ENCODE data around the gene TEAD1. TPM values are rescaled to one million over a fixed set of nuclear protein-coding genes. Genes with fewer than 3 reads are reported as not detected.

The TEAD1 gene
- total RNA-seq, 1 experiment from 2014 or later: 58.0 TPM

DNA sequence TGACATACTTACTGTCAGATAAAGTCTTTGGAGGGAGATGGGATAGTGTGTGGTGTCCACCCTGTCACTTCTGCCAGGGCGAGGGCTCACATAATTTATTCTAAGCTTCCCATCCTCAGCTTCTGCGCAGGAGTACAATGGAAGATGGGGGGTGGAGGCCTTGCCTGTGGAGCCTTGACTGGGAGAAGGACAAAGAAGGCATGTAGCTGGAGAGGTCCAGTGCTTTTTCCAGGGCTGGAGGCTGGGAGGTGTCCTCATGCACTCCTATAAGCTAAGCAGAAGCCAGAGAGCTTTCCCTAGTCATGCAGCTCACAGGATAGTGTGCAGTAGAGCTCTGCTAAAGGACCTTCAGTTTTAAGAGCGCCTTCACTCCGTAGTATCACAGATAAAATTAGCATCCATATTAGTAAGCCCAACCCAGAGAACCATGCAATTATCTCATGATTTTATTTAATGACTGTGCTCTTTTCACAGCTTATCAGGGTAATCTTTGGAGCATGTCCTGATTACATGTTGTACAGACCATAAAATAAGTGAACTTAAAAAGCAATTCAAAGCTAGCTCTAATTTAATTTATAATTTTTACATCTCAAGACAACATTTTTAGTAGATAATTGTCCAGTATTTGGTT is 148.3 kb downstream of the TEAD1 start:
- Histone ChIP-seq H3K36me3 (replicated peaks; ENCODE audit: control insufficient read depth, insufficient read depth, low read length) (no peaks in the 10 kb centered on the region), H3K4me3 (ENCODE audit: insufficient read depth, low read depth, low read length) (no peak overlapping the region), H3K27me3 (ENCODE audit: control insufficient read depth, insufficient read depth, low read length) (no peaks in the 10 kb centered on the region)
- DNase-seq: no peak

DNA sequence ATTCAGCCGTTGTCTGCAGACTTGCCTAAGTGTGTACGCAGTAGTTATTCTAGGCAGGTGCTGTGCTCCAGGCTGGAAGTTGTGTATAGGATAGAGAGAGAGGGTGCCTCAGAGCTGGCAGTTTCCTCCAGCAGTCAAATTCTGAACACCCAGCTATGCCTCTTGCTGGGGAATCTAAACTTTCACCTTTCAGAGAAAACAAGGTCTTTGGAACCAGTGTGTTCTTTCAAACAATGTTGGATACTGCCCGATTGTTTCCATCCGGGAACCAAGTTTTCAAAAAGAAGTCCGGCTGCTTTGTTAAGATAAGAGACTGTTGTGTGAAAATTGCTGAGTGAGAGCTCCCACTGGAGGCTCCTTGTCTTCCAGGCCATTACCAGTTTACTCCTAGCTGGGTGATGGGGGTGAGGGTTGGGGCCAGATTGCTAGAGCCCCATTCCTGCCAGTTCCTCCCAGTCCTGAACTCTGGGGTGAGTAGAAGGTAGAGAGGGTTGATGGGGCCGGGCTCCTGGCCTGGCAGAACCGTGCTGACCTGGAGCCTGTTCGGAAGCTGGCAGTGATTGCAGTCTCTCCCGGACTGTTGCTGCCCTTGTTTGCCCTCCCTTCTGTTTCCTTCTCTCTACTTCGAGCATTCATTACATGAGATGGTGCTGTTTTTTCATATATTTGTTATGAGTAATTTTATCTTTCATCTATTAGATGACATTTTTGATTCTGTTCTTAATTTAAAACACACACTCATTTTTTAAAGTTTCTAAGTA is 150.2 kb downstream of the TEAD1 start:
- H3K27me3 ChIP-seq (ENCODE audit: control insufficient read depth, insufficient read depth, low read length): no peaks in the 10 kb centered on the region
- no peak overlapping the region for H3K4me3 ChIP-seq (ENCODE audit: insufficient read depth, low read depth, low read length)
- no peak for DNase-seq
- H3K36me3 ChIP-seq (replicated peaks; ENCODE audit: control insufficient read depth, insufficient read depth, low read length): no peaks in the 10 kb centered on the region

DNA sequence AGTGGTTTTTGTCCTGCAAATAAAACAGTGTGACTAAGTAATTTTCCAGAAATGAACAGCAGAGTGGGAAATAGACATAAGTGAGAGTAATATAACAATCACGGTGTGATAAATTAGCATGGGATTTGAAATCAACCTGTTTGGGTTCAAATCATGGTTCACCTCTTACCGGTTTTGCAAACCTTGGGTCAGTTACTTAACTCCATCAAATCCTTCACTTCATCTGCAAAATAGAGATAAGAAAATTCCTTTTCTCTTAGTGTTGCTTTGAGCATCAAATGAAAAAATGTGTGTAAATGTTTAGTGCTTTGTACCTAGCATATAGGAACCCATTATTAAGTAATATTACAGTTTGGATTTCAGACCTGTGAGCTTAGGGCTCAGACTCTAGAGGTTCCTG is 152.2 kb downstream of the TEAD1 start:
- Histone ChIP-seq H3K27me3 (ENCODE audit: control insufficient read depth, insufficient read depth, low read length) (no peaks in the 10 kb centered on the region), H3K36me3 (replicated peaks; ENCODE audit: control insufficient read depth, insufficient read depth, low read length) (no peaks in the 10 kb centered on the region), H3K4me3 (ENCODE audit: insufficient read depth, low read depth, low read length) (no peak overlapping the region)
- no peak for DNase-seq

DNA sequence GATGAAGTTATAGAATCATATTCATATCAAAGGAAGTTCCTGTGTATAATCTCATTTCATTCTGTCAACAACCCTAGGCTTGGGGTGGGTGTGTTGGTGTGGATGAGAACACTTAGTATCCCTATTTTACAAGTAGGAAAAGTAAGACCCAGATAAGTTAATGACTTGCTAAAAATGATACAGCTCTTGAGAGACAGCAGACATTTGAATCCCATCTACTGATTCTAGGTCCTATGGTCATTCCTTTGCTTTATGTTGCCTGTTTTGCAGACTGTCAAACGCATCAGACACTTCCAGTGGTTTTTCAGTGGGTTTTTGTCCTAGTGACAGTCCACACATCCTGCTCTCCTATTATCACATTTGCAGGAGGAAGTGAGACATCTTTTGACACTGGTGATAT is 153.1 kb downstream of the TEAD1 start:
- Histone ChIP-seq H3K4me3 (ENCODE audit: insufficient read depth, low read depth, low read length) (peak overlapping the region; percentile 25; the same call in 1 of the 2 replicates), H3K36me3 (replicated peaks; ENCODE audit: control insufficient read depth, insufficient read depth, low read length) (no peaks in the 10 kb centered on the region), H3K27me3 (ENCODE audit: control insufficient read depth, insufficient read depth, low read length) (no peaks in the 10 kb centered on the region)
- DNase-seq: no peak

DNA sequence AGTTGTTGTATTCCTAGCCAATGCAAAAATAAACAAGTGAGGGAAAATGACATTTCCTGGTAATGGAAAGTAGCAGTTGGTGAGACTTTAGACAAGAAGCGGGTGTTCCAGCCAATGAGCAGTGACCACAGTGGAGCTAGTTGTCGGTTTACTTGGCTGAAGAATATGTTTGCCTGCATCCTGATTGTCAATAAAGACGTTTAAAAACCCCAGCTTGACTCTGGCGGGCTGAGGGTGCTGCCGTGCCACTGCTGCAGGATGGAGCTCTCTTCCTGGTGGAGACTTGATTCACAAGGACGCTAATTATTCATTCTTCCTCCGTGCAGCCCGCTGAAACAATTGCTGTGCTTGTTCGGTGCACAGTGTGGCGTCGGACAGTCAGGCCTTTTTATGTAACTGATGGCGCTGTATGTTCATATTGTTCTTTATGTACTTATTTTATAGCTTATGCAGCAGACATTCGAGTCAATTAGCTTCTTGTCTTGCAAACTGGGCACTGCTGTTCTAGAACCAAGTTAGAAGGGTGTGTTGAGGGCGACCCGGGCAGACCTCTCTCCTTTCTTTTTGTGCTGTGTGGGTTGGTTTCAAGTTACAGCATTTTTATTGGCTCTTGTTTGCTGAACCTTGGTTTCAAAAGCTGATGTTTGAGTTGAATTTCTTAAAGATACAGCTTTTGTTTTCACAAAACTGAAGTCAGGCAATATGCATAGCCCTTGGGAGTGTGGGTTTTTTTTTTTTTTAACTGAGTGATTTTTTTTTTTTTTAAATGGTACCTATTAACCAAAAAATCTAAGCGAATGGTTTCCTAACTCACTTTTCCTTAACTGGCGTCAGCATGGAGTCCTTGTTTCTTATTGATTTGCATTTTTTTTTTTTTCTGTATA is 153.9 kb downstream of the TEAD1 start:
- DNase-seq: peak; percentile 60
- H3K27me3 ChIP-seq (ENCODE audit: control insufficient read depth, insufficient read depth, low read length): no peaks in the 10 kb centered on the region
- no peaks in the 10 kb centered on the region for H3K36me3 ChIP-seq (replicated peaks; ENCODE audit: control insufficient read depth, insufficient read depth, low read length)
- peak overlapping the region; percentile 25 for H3K4me3 ChIP-seq (ENCODE audit: insufficient read depth, low read depth, low read length)

DNA sequence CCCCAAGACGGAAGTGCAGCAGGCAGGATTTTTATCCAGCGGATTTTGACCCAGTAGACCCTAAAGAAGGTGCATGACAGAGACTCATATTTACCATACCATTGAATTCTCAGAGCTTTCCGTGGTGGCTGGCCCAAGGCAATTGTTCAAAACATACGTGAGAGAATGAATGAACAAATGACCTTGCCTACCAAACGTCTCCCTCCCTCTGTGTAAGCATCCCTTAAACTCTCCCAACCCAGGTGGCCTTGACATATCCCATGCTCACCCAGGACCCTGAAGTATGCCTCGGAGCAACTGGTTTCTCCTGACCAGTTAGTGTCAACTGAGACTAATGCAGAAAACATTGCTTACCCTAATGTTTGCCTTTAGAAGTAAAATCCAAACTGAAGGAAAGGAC is 154.9 kb downstream of the TEAD1 start:
- DNase-seq: no peak
- H3K4me3 ChIP-seq (ENCODE audit: insufficient read depth, low read depth, low read length): no peak overlapping the region
- H3K27me3 ChIP-seq (ENCODE audit: control insufficient read depth, insufficient read depth, low read length): no peaks in the 10 kb centered on the region
- H3K36me3 ChIP-seq (replicated peaks; ENCODE audit: control insufficient read depth, insufficient read depth, low read length): no peaks in the 10 kb centered on the region

DNA sequence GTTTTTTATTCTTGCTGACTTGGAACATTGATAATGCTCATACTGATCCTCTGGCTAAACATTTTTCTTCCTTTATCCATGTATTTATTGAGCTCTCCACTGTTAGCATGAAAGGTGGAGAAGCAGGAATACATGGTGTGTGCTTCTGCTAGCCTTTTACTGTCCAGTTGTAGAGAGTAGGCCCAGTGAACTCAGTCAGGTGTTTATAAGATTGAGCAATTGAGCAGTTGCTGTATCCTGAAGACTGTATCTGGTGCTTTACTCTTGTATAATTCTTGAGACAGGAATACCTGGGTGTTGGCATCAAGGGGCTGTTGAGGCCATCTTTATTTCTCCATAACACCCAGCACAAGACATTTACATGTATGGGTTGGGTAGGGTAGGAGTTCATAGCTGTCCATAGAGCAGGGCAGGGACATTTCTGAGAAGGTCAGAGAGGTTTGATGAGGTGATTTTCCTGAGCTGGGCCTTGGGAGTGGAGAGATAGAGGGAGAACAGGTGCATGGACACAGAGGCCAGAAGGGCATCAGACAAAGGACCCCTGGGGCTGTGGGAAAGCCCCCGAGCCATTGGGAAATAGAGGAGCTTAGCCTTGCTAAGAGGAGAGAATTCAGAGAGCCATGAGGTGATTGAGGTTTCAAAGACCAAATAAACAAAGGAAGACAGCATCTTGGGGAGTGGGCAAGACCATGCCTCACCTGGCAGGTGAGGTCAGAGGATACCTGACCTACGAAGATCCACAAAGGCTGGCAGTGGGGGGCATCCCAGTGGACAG is 155.5 kb downstream of the TEAD1 start:
- H3K27me3 ChIP-seq (ENCODE audit: control insufficient read depth, insufficient read depth, low read length): no peaks in the 10 kb centered on the region
- H3K4me3 ChIP-seq (ENCODE audit: insufficient read depth, low read depth, low read length): no peak overlapping the region
- no peak for DNase-seq
- H3K36me3 ChIP-seq (replicated peaks; ENCODE audit: control insufficient read depth, insufficient read depth, low read length): no peaks in the 10 kb centered on the region

DNA sequence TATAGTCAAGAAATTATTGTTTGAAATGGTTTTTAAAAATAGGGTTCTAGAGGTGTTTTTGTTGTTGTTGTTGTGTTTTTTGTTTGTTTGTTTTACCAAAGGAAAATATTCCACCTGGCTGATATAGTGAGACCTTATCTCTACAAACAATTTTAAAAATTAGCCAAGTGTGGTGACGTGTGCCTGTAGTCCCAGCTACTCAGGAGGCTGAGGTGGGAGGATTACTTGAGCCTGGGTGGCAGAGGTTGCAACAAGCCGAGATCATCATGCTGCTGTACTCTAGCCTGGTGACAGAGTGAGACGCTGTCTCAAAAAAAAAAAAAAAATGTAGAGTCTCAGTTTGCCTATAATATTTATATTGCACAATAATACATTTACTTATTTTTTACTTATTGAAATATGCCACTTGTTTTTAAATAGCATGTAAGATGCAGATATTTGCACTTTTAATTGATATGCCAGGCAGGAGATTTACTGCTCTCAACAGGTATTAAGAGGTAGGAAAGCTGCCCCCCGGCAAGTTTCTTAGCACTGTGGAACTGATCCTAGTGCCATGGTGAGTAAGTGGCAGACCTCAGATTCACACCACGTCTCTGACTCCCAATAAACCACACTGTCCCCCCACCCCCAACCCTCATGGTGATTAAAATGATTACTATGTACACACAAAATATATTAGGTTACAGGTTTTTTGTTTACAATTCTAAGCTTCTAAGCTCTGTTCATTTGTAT is 157.4 kb downstream of the TEAD1 start:
- no peak for DNase-seq
- no peak overlapping the region for H3K4me3 ChIP-seq (ENCODE audit: insufficient read depth, low read depth, low read length)
- no peaks in the 10 kb centered on the region for H3K27me3 ChIP-seq (ENCODE audit: control insufficient read depth, insufficient read depth, low read length)
- no peaks in the 10 kb centered on the region for H3K36me3 ChIP-seq (replicated peaks; ENCODE audit: control insufficient read depth, insufficient read depth, low read length)

DNA sequence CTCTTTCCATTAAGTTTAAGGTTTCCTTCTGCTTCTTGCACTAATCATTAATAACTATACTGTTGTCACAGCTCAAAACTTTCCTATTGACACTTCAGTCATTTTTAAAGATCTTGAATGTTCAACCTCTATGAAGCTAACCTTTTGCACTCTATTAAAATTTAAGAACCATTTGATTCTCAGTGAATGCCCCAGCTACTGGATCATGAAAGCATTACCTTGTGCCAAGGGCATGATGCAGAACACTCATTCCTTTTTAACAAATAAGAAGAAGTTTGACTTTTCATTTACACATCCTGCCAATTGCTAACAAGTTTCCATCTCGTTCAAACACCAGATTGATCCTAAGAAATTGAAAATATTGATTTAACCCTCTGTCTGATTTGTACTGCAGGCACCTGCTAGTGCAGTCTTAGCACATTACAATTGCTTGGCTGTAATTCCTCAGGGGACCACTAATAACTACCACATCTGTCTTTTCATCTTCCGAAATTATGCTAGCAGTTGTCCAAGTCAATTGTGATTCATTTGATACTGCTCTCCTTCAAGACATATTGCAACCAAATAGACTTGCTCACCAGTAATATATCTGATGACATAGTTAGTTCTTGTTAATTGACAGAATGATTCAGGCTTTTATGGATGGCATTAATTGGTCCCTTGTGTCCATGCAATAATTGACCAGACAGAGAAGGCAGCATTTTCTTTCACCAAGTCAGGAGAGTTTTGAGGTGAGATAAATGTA is 158.4 kb downstream of the TEAD1 start:
- Histone ChIP-seq H3K27me3 (ENCODE audit: control insufficient read depth, insufficient read depth, low read length) (no peaks in the 10 kb centered on the region), H3K36me3 (replicated peaks; ENCODE audit: control insufficient read depth, insufficient read depth, low read length) (no peaks in the 10 kb centered on the region), H3K4me3 (ENCODE audit: insufficient read depth, low read depth, low read length) (no peak overlapping the region)
- no peak for DNase-seq

DNA sequence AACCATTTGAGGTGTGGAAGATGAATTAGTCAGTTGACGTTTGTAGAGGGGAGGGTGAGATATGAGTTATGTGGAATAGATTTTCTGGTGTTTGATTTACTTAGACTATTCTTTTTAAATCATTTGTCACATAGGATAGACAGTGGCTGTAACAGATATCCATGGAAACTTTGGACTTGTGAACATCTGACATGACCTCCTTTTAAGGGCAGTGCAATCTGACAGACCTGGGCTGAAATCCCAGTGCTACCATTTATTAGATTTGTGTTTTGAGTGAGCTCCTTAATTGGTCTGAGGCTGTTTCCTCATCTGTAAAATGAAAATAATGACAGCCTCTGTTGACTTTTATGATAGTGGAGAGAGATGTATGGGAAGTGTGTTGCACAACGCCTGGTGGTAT is 159.9 kb downstream of the TEAD1 start:
- Histone ChIP-seq H3K27me3 (ENCODE audit: control insufficient read depth, insufficient read depth, low read length) (no peaks in the 10 kb centered on the region), H3K36me3 (replicated peaks; ENCODE audit: control insufficient read depth, insufficient read depth, low read length) (no peaks in the 10 kb centered on the region), H3K4me3 (ENCODE audit: insufficient read depth, low read depth, low read length) (no peak overlapping the region)
- DNase-seq: no peak

DNA sequence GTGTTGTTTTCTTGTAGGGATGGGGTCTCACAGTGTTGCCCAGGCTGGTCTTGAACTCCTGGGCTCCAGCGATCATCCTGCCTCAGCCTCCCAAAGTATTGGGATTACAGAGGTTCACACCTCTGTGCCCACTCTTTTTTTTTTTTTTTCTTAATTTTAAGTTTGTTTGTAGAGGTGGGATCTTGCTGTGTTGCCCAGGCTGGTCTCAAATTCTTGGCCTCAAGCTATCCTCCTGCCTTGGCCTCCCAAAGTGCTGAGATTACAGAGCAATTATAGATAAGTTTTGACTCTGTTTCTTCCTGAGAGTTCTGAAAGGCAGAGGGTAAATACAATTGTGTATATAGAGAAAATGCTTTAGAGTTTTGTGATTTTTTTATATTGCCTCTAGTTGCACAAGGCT is 160.4 kb downstream of the TEAD1 start:
- no peak for DNase-seq
- no peaks in the 10 kb centered on the region for H3K36me3 ChIP-seq (replicated peaks; ENCODE audit: control insufficient read depth, insufficient read depth, low read length)
- no peak overlapping the region for H3K4me3 ChIP-seq (ENCODE audit: insufficient read depth, low read depth, low read length)
- no peaks in the 10 kb centered on the region for H3K27me3 ChIP-seq (ENCODE audit: control insufficient read depth, insufficient read depth, low read length)

DNA sequence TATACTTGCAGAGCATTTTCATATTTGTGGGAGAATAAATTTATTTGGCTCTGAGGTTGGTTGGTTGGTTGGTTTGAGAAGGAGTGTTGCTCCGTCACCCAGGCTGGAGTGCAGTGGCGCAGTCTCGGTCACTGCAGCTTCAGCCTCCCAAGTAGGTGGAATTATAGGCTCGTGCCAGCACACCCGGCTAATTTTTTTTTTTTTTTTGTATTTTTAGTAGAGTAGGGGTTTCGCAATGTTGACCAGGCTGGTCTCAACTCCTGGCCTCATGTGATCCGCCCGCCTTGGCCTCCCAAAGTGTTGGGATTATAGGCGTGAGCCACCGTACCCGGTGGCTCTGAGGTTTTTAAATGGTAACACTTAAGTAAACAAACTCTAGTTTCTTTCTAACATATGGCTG is 161.1 kb downstream of the TEAD1 start:
- no peak overlapping the region for H3K4me3 ChIP-seq (ENCODE audit: insufficient read depth, low read depth, low read length)
- DNase-seq: no peak
- H3K36me3 ChIP-seq (replicated peaks; ENCODE audit: control insufficient read depth, insufficient read depth, low read length): no peaks in the 10 kb centered on the region
- H3K27me3 ChIP-seq (ENCODE audit: control insufficient read depth, insufficient read depth, low read length): no peaks in the 10 kb centered on the region

DNA sequence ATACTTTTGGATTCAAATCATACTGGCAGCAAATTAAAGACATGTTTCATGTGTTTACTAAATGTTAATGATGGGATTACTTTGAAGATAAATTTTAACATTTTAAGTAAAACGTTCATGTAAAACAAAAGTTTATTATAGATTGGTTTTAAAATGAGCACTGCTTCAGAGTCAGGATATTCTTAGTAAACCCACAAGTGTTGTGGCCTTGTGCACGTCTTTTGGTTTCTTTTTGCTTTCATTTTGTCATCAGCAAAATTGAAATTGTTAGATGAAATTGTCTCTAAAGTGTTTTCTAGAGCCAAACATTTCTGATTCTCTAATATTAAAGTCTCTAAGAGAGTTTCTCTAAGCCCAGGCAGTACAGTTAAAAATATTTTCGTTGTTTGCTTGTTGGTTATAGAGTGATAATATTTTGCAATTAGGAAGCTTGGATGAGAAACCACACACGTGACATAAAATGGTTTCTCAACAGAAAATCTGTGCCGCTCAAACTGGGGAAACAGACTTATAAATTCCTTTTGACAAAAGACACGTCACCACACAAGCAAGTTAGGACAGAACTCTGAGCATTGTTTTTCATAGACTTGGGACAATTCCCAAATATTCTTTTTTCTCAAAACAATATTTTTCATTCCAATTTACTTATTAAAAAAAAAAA is 164.4 kb downstream of the TEAD1 start:
- H3K36me3 ChIP-seq (replicated peaks; ENCODE audit: control insufficient read depth, insufficient read depth, low read length): no peaks in the 10 kb centered on the region
- no peak overlapping the region for H3K4me3 ChIP-seq (ENCODE audit: insufficient read depth, low read depth, low read length)
- H3K27me3 ChIP-seq (ENCODE audit: control insufficient read depth, insufficient read depth, low read length): no peaks in the 10 kb centered on the region
- DNase-seq: no peak

Measured in H7 (cell line).